Left renal cortex interstitium (tissue), 4 donors: ENCODE results near the gene FBXW11. TPM values are rescaled to one million over a fixed set of nuclear protein-coding genes. Genes with fewer than 3 reads are reported as not detected.

Experiments used
- DNase-seq, 4 donors: peaks; one replicate each; pipeline ENCODE4 v3.0.0-alpha.2; 2013; ENCODE audit warnings: low read depth in 4 of 4, low spot score in 2 of 4, missing footprints in 1 of 4
- polyA plus RNA-seq, 4 donors: library from polyadenylated mRNA; unstranded; fragments of 120-200 nt; gene quantifications; one replicate each; pipeline ENCODE4 v1.2.1, GENCODE V29; 2013; ENCODE audit not compliant: insufficient read length in 4 of 4

FBXW11 gene
- polyA plus RNA-seq, 4 donors = 51.0 to 58.7 (median 55.5) TPM

DNA sequence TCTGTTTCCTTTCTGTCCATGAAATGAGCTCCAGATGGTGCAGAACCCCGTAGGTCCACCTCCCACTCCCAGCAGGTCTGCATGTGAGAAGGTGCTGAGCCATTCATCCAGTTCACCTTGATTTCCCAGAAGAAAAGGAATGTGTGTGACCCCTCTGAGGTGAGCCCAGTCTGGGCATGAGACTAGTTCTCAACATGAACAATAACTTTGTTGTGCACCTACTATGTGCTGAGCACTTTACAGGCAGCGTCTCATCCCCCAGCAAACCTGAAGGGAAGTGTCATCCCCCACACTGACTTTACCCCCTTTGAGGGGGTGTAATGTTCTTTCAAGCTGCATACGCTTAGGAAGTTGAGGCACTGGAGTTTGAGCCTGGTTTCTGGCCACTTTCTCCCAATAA lies 159.4 kb downstream of the FBXW11 start:
- DNase-seq = no peak

DNA sequence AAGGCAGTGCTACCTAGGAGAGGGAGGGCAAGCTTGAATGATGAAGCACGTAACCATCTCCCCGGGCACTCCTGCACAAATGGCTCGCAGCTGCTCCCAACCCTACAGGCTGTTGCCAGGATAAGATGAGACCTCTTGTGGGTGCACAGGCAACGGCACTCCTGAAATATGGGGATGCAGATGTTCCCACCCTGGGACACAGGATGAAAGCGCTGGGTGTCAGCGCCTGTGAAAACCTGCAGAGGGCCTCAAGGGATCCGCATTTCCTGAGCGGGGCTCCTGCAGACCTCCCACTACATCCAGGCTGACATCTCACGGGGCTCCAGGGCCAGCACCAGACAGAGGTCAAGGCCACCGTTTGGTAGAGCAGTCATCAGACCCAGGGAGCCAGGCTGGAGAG lies 160.1 kb downstream of the FBXW11 start:
- DNase-seq = no peak

DNA sequence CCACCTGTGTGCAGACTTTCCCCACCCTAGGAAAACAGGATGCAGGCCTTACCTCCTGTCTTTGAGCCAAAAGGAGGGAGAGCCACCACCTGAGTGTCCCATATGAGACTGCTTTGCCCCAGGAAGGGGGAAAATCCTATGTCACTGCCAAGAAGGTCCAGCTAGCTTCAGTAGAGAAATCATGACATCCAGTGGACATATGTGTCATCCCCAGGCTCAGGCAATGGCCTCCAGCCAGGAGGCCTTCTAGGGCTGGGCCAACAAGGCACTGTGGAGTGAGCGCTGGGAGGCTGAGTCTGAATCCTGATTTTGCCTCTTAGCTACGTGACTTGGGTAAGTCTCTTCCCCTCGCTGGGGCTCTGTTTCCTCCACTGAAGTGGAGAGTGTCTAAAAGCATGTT lies 160.6 kb downstream of the FBXW11 start:
- DNase-seq = no peak

DNA sequence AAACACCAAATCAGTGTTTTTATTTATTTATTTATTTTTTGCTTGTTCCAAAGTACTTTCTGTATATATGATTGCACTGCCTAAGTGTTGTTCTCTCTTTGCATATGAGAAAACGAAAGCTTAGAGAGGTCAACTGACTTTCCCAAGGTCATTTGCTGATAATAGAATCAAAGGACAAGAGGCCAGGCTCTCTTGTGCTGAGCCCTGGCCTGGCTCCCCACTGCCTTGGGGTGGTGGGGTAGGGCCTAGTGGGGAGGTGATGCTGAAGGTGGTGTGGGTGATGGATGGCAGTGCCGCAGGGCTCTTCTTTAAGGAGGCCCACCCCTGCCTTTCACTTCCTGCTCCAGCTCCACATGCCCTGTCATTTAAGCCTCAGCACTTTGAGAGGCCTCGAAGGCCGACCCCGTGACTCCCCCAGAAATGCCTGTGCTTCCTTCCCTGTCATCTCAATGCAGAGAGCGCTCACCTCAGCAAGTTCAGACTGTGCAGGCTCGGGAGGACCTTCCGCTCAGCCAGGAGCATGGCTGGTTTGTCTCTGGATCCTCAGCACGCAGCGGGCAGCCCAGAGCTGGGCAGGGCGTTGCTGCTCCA lies 161.3 kb downstream of the FBXW11 start:
- no peak for DNase-seq

DNA sequence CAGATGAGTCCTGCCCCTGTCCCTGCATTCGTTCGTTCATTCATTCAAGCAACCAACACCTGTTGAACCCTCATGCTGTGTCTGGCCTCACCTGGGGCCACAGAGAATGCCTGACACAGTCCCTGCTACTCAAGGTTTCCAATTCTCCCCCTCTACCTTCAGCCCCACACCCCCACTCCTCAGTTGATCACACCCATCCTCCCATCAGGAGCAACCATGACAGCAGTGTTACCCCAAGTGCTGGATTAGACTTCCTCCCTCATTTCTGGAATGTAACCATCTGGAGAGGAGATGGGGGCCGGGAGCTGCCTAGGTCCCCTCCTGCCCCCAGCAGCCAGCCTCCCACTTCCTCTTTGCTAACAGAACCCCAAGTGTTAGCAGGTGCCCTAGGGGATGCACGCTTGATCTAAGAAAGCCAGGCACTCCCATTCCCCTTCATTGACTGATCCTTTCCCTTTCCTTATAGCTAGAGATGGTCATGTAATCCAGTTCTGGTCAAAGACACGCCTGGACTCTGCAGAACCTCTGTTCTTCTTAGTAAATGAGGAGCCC lies 163.6 kb downstream of the FBXW11 start:
- DNase-seq = no peak

DNA sequence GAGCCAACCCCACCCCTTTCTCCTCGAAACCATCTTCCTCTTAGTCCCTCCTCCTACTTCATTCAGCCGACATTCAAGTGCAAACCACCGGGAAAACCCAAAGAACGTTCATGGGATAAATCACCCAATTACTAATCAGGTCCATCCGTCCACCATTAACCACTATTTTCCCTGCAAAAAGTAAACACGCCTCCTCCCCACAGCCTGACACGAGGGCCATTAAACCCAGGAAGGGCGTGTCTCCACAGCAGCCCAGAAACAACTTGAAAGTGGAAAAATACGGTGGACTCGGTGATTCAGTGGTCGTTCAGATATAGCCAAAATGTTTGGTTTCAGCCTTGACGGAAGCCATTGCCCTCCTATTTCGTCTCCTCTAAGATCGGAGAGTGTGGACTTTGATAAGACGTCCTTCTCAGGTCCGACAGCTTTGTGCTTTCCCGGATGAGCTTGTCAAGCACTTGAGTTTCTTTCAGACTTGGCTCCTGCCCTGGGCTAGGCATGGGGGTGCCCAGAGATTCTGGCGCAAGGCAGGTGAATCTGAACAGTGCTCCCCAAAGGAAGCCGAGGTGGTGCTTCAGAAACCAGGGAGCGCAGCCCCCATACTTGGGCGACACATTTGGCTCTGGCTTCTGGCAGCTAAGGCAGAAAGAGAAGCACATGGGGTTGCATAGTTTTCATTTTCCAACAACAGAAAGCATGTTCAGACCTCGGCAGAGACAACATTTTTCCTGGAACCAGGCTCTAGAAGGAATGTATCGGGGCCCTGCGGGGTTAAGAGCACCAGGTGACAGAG lies 164.3 kb downstream of the FBXW11 start:
- no peak for DNase-seq

DNA sequence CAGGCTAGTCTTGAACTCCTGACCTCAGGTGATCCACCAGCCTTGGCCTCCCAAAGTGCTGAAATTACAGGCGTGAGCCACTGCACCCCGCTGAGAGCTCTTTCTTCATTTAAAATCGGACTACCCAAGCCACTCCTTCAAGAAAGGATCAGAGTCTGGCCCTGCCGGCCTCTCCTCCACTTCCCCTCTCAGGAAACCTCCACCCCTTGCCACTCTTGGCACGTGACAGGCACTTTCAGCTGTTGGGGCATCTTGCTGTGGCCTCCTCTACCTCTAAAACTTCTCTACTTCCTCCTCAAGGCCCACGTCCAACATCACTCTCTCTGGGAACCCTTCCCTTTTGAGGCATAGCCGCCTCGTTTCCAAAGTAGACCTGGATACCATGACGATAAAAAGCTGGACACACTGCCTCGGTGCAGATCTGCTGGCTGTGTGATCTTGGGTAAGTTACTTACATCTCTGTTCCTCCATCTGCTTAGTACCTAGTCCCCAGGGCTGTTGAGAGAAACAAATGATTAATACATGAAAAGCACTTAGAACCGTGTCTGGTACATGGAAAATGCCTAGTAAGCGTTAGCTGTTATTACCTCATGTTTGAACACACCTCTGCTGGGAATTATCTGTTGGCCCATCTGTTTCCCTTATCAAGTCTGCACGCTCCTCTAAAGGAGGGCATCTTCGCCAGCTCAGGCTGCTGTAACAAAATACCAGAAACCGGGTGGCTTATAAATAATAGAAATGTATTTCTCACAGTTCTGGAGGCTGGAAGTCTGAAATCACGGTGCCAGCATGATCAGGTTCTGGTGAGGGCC lies 165.5 kb downstream of the FBXW11 start:
- no peak for DNase-seq

DNA sequence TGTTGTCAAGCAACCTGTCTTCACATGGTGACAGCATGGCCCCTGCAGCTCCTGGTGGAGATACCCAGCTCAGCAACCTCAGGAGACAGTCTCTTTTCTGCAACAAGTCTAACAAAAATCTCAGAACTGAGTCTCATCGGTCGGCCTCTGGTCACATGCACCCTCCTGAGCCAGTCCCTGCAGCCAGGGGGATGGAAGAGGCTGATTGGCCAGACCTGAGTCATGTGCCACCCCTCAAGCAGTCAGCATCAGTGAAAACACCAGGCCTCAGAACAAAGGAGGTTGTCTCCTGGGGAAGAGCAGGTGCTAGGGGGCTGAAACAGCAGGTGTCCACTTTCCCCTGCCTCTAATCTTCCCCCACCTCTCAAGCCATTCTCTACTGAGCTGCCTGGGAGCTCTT lies 166.4 kb downstream of the FBXW11 start:
- no peak for DNase-seq

DNA sequence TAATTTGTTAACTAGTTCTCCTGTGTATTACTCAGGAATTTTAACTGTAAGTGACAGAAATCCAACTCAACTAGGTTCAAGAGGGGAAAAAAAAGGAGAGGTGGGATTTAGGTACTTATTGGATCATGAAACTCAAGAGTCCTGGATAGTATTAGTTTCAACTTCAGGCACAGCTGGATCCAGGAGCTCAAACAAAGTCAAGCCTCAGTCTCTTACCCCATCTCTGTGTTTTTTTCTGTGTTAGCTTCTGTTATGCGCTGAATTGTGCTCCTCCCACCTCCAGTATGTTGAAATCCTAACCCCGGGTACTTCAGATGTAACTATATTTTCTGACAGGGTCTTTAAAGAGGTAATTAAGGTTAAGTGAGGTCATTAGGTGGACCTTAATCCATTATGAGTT lies 167.3 kb downstream of the FBXW11 start:
- DNase-seq = no peak

DNA sequence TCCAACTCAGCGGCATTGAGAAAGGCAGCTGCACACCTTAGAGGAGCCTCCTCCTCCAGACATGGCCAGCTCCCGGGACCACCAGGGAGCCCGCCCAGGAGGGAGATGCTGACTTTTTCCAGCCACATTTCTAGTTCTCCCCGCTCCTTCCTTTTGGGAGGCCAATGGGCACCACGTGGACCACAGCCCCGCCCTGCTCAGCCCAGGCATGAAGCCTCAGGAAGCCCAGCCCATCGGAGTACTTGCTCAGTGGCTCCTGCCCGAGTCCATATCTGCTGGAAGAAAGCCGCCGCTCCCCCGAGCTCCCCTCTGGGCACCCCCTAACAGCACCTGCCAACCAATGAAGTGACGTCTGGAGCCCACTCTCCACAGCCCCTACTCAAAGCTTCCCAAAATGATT lies 168.4 kb downstream of the FBXW11 start:
- no peak for DNase-seq

DNA sequence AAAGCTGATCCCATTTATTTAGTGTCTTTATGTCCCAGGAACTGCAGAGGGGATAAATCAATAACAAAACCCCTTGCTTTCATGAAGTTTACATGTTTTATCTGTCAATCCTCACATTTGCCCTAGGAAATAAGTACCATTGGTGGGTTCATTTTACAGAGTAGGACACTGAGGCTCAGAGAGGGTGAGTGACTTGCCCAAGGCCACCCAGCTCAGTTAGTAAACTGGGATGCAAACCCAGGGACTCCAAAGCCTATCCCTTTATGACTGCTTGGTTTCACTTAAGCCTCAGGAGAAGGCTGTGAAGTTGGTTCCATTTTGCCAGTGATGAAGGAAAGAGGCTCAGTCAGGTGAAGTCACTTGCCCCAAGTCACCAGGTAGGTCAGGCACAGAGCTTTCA lies 168.9 kb downstream of the FBXW11 start:
- DNase-seq = no peak

DNA sequence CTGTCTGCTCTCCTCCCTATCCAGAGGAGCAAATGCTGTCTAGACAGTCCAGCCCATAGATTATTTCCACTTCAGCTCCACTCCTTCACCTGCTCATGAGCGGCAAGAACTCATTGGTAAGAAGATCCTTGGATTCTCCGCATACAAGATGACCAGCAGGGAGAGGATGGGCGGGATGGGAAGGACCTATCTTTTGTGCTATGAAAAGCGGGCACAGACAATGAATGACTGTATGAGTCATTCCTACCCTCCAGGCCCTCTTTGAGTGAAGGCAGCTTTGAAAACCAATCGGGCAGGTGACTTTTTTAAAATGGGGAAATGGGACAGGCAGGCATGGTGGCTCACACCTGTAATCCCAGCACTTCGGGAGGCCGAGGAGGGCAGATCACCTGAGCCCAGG lies 171.4 kb downstream of the FBXW11 start:
- no peak for DNase-seq

DNA sequence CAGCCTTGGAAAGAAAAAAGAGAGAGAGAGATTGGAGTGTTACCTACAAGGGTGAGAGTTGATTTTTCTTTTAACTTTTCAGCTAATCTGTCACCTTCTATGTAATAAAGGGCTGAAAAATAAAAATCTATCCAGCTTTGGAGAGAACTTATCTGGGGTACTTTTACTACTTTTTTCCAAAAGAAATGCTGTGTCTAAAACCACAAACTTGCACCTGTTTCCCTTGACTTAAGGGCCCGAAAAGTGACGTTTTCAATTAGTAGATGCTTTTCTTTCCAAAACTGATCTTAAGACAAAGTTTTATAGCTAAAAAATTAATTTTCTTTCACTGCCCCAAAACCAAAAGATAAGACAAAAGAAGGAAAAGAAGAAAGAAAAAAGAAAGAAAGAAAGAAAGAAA lies 172.0 kb downstream of the FBXW11 start:
- DNase-seq = no peak

DNA sequence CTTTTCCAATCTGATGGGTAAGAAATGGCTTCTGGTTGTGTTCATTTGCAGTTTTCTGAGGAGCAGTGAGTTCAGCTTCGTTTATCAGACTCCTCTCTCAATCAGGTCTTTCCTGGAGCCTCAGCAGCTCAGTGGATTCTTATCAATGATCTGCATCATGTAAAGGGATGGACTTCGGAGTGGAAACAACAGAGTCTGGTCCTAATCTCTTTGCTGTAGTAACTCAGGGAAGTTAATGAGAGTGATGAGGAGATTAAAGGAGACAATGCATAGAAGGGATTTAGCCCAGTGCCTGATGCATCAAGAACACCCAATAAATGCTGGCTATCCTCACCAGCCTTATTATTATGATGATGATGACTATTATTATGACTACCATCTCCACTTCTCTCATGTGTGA lies 173.7 kb downstream of the FBXW11 start:
- no peak for DNase-seq

DNA sequence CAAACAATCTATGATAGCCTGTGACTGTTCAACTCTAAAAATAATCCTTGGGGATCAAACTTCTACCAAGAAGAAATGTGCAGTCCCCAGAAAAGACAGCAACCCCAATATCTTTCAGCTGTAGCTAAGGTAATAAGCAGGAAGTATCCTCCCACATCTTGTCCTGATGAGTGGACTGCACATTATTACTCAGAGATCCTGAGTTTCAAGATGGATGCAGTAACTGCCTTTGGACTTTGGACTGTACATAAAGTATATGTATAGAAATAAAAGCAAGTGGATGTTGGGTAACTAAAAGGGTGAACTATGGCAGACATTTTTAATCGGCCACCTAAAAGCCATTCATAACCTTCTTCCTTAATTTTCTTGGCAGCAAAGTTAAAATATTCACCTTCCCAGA lies 175.8 kb downstream of the FBXW11 start:
- no peak for DNase-seq

DNA sequence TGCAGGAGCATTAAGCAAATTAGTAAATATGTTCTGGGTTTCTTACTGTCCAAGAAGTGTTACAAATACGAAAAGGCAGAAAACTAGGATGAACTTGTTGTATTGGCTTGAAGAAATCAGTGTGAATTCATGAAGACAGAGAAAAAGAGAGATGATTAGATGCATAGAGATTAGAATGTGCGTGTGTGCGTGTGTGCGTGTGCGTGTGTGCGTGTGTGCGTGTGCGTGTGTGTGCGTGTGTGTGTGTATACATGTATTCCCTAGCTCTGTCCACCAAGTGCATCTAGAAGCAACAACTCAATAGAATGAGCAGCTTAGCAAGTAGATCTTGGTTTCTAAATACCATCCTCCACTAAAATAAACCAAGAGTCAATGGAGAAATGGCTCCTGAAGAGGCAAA lies 179.3 kb downstream of the FBXW11 start:
- no peak for DNase-seq

DNA sequence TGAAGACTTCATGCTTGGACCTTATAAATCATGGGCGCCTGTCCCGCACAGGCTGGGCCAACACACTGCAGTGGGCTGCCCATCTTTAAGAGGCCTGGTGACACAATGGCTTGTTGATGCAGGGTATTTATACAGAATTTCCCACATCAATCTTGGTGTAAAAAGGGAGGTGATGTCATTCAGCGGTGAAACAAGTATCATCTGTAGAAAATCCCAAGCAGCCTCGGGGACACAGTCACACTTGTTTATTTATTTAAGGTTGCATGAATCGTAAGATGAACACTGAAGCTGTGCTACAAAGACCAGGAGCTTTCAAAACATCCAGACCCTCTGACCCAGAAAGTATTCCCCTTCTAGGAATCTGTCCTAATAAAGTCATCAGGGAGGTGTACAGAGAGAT lies 180.3 kb downstream of the FBXW11 start:
- DNase-seq = peak in 1 of 4 donors; percentile 7

DNA sequence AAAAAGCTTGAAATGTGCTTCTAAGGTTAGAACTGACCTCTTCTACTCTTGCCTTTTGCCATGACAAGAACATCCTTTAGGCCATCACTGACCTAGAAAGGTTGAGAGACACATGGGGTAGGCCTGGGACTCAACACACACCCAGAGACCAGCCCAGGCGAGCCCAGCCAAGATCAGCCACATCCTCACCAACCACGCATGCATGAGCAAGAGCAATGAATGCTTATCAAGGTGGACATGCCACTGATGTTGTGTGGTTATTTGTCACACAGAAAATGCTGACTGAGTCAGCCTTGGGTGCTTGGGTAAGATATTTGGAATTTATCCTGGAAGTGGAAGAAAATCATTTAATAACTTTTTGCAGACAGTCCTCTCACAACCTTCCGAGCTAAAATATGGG lies 181.4 kb downstream of the FBXW11 start:
- DNase-seq = no peak

DNA sequence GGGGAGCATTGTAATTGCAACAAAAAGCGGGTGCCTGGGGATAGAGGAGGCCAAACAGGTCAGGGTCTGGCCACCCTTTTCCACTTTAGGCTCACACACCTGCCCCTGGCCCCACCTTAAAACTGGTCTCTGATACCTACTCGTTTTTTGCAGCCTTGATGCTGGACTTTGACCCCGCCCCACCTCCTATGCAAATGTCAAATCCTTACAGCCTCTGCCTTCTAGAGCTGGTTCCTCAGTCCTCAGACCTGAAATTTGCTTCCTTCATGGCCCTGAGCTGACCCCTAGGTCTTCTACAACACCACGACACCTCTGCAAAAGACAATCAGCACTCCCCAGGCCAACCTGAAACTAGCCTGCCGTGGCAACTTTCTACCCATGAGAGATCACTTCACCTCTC lies 183.2 kb downstream of the FBXW11 start:
- DNase-seq = no peak

DNA sequence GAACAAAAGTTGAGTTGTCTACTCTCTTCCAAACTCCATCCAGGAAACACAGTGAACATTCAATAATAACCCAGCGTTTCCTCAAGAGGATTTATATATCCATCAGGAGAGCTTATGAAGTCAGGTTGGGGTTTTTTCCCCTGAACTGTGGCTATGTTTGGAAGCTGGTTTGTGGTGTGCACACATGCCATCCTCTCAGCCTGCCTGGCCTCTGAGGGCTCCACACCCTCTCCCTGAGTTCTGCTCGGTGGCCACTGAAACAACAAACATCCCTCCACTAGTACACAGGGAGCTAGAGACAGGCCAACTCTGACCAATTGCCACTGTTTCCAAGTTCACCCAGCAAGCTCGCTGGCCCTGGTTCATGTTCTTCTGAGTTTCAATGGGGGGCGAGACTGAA lies 185.2 kb downstream of the FBXW11 start:
- DNase-seq = no peak

DNA sequence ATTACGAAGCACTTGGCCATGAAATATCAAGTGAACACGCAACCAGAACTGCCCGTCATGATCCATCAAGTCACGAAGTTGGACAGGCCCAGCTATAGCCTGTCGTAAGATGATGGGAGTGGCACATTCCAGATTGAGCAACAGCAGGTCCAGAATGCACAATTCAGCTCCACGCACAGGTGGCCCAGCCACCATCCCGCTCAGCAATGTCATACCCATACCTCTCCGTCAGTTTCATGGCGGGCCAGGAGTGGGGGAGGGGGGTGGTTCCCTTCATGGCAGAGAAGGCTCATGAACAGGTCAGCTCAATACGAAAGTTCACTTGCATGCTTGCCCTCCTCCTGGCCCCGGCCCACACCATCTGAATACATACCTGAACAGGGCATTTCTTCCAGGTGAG lies 185.9 kb downstream of the FBXW11 start:
- DNase-seq = no peak
